Pancreas (tissue), 10 donors: ENCODE data around the gene FRMPD4. TPM values are rescaled to one million over a fixed set of nuclear protein-coding genes. Genes with fewer than 3 reads are reported as not detected.

ENCODE experiments used
- ATAC-seq, 4 donors: fragments of 200-7000 bp; cut with Tn5 transposase; one replicate each; pipeline versions ENCODE4 v1.8.0 to v1.9.1; 2020; ENCODE audit warnings: mild to moderate bottlenecking in 4 of 4, moderate library complexity in 4 of 4
- DNase-seq, 6 donors: peaks; one replicate each; pipeline ENCODE4 v3.0.0-alpha.2; 2020
- FAIRE-seq: peaks from 2 replicates; lab custom pipeline; 2012; peaks lifted over from hg19 to GRCh38; lab: Jason Lieb, UNC
- H3K27ac ChIP-seq, 4 donors: fragments of 200-600 bp; sonication (generic); 1 replicate in 3 of 4; 2 replicates in 1 of 4; pipeline versions ENCODE4 v1.5.0 to v1.8.0; 2020
- H3K27me3 ChIP-seq, 4 donors: fragments of 200-600 bp; one replicate each; pipeline ENCODE4 v1.8.0; 2021
- H3K36me3 ChIP-seq, 3 donors: fragments of 200-600 bp; sonication (generic) in 1 of 3; one replicate each; pipeline versions ENCODE4 v1.5.0 to v1.8.0; 2020 to 2021
- H3K4me1 ChIP-seq, 3 donors: fragments of 200-600 bp; one replicate each; pipeline ENCODE4 v1.8.0; 2021
- H3K4me3 ChIP-seq, 4 donors: fragments of 200-600 bp; sonication (generic) in 2 of 4; one replicate each; pipeline versions ENCODE4 v1.5.0 to v1.8.0; 2020 to 2021
- H3K9me3 ChIP-seq, 4 donors: fragments of 200-600 bp; one replicate each; pipeline ENCODE4 v1.8.0; 2021
- WGBS, 2 donors: extraction: QIAGEN DNeasy Blood & Tissue Kit; methylation state at CpG; one replicate each; pipeline ENCODE4 v1.1.7; 2013; 5-methylcytosine and 5-hydroxymethylcytosine counted together
- intact Hi-C, 3 donors: fragments of 100-400 bp; cut with DNase I; formaldehyde crosslinking; loops; one replicate each; pipeline versions ENCODE4 v1.11.1 to v1.14.2; 2022
- polyA plus RNA-seq, 2 donors: library from polyadenylated mRNA; stranded (reverse); fragments of 200-250 nt; gene quantifications; one replicate each; pipeline ENCODE4 v1.2.3, GENCODE V29; 2013
- total RNA-seq, 6 donors: library from RNA; stranded (reverse); fragmentation: NEBNext Ultra II Directional in 4 of 6; extraction: Animal tissue kit (Norgen Biotek cat#: 25700) in 4 of 6; gene quantifications; one replicate each; pipeline versions ENCODE4 v1.2.1 to v1.2.4, GENCODE V29; 2021 to 2023
- TF ChIP-seq, protein P1 (sequence below), 4 donors: fragments of 200-600 bp; sonication (generic) in 3 of 4; IDR thresholded peaks; one replicate each; pipeline versions ENCODE4 v1.5.0 to v1.8.0; 2021; ENCODE audit warnings: antibody characterized with exemption in 4 of 4
- donor health status: healthy with polysubstance abuse.
- donor health status: DM: no; HTN: no; CAD: no; lungs with moderate emphysema.
- donor health status: DM: no; HTN: no; CAD: no.
- donor health status: control.
- donor health status: control.
- donor health status: Bipolar disorder and iron deficiency.
- donor health status: DM: yes; HTN: yes; CAD: no.
- donor health status: DM: no; HTN: no; CAD: no.
- donor health status: DM: no; HTN: no; CAD: no.
- donor health status: DM: yes; HTN: yes; CAD: no.

FRMPD4 gene
- total and polyA plus RNA-seq, 8 donors = 0.03 to 0.23 (median 0.06) TPM; not detected in 1

- Histone ChIP-seq H3K4me1 (no peaks in the 10 kb centered on the region), H3K36me3 (no peaks in the 10 kb centered on the region), H3K9me3 (no peaks in the 10 kb centered on the region), H3K4me3 (no peak overlapping the region), H3K27me3 (peaks cover 0 to 3% (median 0%) of the 10 kb centered on the region in 4 donors), H3K27ac (no peak overlapping the region)
- 60 to 74% methylated on average over 3 of the region's 3 CpGs for WGBS, 2 donors
- intact Hi-C loops = no loop called here
- TF ChIP-seq, protein P1, sequence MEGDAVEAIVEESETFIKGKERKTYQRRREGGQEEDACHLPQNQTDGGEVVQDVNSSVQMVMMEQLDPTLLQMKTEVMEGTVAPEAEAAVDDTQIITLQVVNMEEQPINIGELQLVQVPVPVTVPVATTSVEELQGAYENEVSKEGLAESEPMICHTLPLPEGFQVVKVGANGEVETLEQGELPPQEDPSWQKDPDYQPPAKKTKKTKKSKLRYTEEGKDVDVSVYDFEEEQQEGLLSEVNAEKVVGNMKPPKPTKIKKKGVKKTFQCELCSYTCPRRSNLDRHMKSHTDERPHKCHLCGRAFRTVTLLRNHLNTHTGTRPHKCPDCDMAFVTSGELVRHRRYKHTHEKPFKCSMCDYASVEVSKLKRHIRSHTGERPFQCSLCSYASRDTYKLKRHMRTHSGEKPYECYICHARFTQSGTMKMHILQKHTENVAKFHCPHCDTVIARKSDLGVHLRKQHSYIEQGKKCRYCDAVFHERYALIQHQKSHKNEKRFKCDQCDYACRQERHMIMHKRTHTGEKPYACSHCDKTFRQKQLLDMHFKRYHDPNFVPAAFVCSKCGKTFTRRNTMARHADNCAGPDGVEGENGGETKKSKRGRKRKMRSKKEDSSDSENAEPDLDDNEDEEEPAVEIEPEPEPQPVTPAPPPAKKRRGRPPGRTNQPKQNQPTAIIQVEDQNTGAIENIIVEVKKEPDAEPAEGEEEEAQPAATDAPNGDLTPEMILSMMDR (IDR thresholded peaks at IDR 0.05) = no peak
- FAIRE-seq (no peak), DNase-seq (no peak), ATAC-seq (no peak)
These were observed 534.3 kb downstream of the FRMPD4 start for GRCh38 chrX:12672367-12673106.

- ATAC-seq = no peak
- Histone ChIP-seq H3K27me3 (peaks cover 0 to 3% (median 0%) of the 10 kb centered on the region in 4 donors), H3K4me3 (no peak overlapping the region), H3K9me3 (no peaks in the 10 kb centered on the region), H3K4me1 (no peaks in the 10 kb centered on the region), H3K27ac (no peak overlapping the region), H3K36me3 (no peaks in the 10 kb centered on the region)
- intact Hi-C loops = no loop called here
- DNase-seq = peak in 1 of 6 donors; percentile 24
- WGBS, 2 donors = 44 to 61% methylated on average over 2 of the region's 2 CpGs
- TF ChIP-seq, protein P1 (IDR thresholded peaks at IDR 0.05) = no peak
- no peak for FAIRE-seq
These were observed 535.2 kb downstream of the FRMPD4 start for GRCh38 chrX:12673487-12673886.

GRCh38 chrX:12679522-12679921, 541.2 kb downstream of the FRMPD4 start:
- H3K36me3 ChIP-seq = no peaks in the 10 kb centered on the region
- TF ChIP-seq, protein P1 (IDR thresholded peaks at IDR 0.05) = no peak
- no peaks in the 10 kb centered on the region for H3K9me3 ChIP-seq
- intact Hi-C loops = no loop called here
- peaks cover 0 to 3% (median 1%) of the 10 kb centered on the region in 4 donors for H3K27me3 ChIP-seq
- WGBS, 2 donors = 85 to 91% methylated on average over 1 of the region's 1 CpG
- H3K4me3 ChIP-seq = no peak overlapping the region
- no peak for FAIRE-seq
- peaks cover 0 to 6% (median 0%) of the 10 kb centered on the region in 3 donors for H3K4me1 ChIP-seq
- no peak for DNase-seq
- no peak for ATAC-seq
- no peak overlapping the region for H3K27ac ChIP-seq

- Histone ChIP-seq H3K4me3 (no peak overlapping the region), H3K4me1 (peaks cover 0 to 6% (median 0%) of the 10 kb centered on the region in 3 donors), H3K27me3 (peaks cover 0 to 3% (median 1%) of the 10 kb centered on the region in 4 donors), H3K9me3 (no peaks in the 10 kb centered on the region), H3K27ac (no peak overlapping the region), H3K36me3 (no peaks in the 10 kb centered on the region)
- intact Hi-C loops = no loop called here
- 17 to 33% methylated on average over 7 of the region's 7 CpGs for WGBS, 2 donors
- FAIRE-seq (no peak), ATAC-seq (peak in 3 of 4 donors; percentile 54 to 83 (median 72)), DNase-seq (no peak)
- TF ChIP-seq, protein P1 (IDR thresholded peaks at IDR 0.05) = no peak
These were observed 542.8 kb downstream of the FRMPD4 start for GRCh38 chrX:12681047-12681446.

DNA sequence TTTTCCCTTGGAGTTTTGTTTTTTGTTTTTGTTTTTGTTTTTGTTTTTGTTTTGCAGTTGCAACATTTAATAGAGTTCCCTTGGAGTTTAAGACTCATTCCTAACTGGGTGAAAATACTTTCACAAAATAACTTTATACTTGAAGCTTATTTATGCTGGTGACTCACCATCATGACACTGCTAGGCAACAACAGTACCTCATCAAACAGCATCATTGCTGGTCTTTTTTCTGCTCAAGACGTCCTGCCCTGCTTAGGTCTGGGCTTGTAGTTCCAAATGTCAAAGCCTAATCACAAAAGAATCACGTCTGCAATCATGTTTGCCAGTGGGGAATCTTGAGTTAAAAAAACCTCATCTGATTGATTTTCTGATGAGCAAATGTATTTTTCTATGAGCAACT, 547.3 kb downstream of the FRMPD4 start:
- H3K27ac ChIP-seq = no peak overlapping the region
- ATAC-seq (no peak), FAIRE-seq (no peak), DNase-seq (no peak)
- H3K36me3 ChIP-seq = no peaks in the 10 kb centered on the region
- H3K9me3 ChIP-seq = no peaks in the 10 kb centered on the region
- no peak overlapping the region for H3K4me3 ChIP-seq
- TF ChIP-seq, protein P1 (IDR thresholded peaks at IDR 0.05) = no peak
- intact Hi-C loops = no loop called here
- peaks cover 0 to 3% (median 0%) of the 10 kb centered on the region in 4 donors for H3K27me3 ChIP-seq
- WGBS, 2 donors = 32 to 60% methylated on average over 2 of the region's 2 CpGs
- H3K4me1 ChIP-seq = peaks cover 0 to 6% (median 0%) of the 10 kb centered on the region in 3 donors
